Naive thymus-derived CD8-positive, alpha-beta T cell (primary cell): Measurements from ENCODE around the gene TGOLN2. TPM values are rescaled to one million over a fixed set of nuclear protein-coding genes. Genes with fewer than 3 reads are reported as not detected.
A peak's percentile ranks its signal among the peaks of the same experiment; 100 is the strongest.
"Not testable (repeated sequence)": the region's sequence is repeated elsewhere in the genome, so short reads cannot be mapped to it uniquely, and the experiment has no call there.

Experiments
- ATAC-seq, 2 donors: fragments of 150-1000 bp; cut with Tn5 transposase in 1 of 2; sonication (Bioruptor Pico), chemical (Tn5 transposase) in 1 of 2; 1 replicate in 1 of 2; 2 replicates in 1 of 2; pipeline ENCODE4 v1.10.0; 2021; ENCODE audit warnings: mild to moderate bottlenecking in 2 of 2, moderate library complexity in 2 of 2
- POLR2A ChIA-PET: fragments of 350-600 bp; sonication (Branson Sonifier 250); formaldehyde crosslinking; loops from one replicate; lab custom pipeline; 2021; ENCODE audit warnings: antibody characterized with exemption; lab: Charles Lee
- DNase-seq, 10 donors: peaks; one replicate each; pipeline versions ENCODE4 v3.0.0 to v3.0.0-alpha.2; 2020 to 2022
- H3K27ac Mint-ChIP-seq, 10 donors: one replicate each; pipeline ENCODE4 v1.8.0; 2020 to 2022; ENCODE audit warnings: mild to moderate bottlenecking in 10 of 10, mixed read lengths in 10 of 10, moderate library complexity in 4 of 10, inconsistent platforms in 1 of 10
- H3K27me3 Mint-ChIP-seq, 5 donors: one replicate each; pipeline ENCODE4 v1.8.0; 2021 to 2022; ENCODE audit warnings: mixed read lengths in 5 of 5
- H3K36me3 Mint-ChIP-seq, 3 donors: one replicate each; pipeline ENCODE4 v1.8.0; 2020 to 2022; ENCODE audit warnings: mixed read lengths in 3 of 3, mild to moderate bottlenecking in 2 of 3, inconsistent platforms in 1 of 3
- H3K4me1 Mint-ChIP-seq, 4 donors: one replicate each; pipeline ENCODE4 v1.8.0; 2021 to 2022; ENCODE audit warnings: mixed read lengths in 4 of 4
- H3K4me3 Mint-ChIP-seq, 10 donors: one replicate each; pipeline ENCODE4 v1.8.0; 2020 to 2022; ENCODE audit warnings: mild to moderate bottlenecking in 10 of 10, mixed read lengths in 10 of 10, moderate library complexity in 6 of 10, inconsistent platforms in 1 of 10
- H3K9me3 Mint-ChIP-seq, 9 donors: one replicate each; pipeline ENCODE4 v1.8.0; 2020 to 2022; ENCODE audit warnings: mixed read lengths in 9 of 9, mild to moderate bottlenecking in 3 of 9, inconsistent platforms in 1 of 9, moderate library complexity in 1 of 9
- polyA plus RNA-seq, 3 donors: library from polyadenylated mRNA; unstranded; fragments of 300-500 nt; fragmentation: Illumina TruSeq; gene quantifications; one replicate each; pipeline ENCODE4 v1.2.3, GENCODE V29; 2021
- total RNA-seq, 8 experiments: library from RNA in 2 of 8; stranded (reverse) in 2 of 8; gene quantifications; one replicate each; pipeline ENCODE4 v1.2.3 and lab custom pipeline; 2021 to 2026

The TGOLN2 gene
- total and polyA plus RNA-seq, 5 experiments from 2014 or later: 55.6 to 227 (median 80.0) TPM

- no peaks in the 10 kb centered on the region for H3K9me3 Mint-ChIP-seq
- peaks cover 15 to 87% (median 31%) of the 10 kb centered on the region in 3 donors for H3K36me3 Mint-ChIP-seq
- peaks cover 50 to 82% (median 77%) of the 10 kb centered on the region in 4 donors for H3K4me1 Mint-ChIP-seq
- ATAC-seq (no peak), DNase-seq (no peak)
- H3K4me3 Mint-ChIP-seq: peak overlapping the region; percentile 43 to 100 (median 72)
- no peaks in the 10 kb centered on the region for H3K27me3 Mint-ChIP-seq
- peak overlapping the region; percentile 63 to 90 (median 84) for H3K27ac Mint-ChIP-seq
- POLR2A ChIA-PET: interaction anchor here (0.6 to 3.3 kb wide), 5 partner anchors 8 to 283 kb away, joined by 3 to 37 read pairs (median 7); partner anchors contain the start of genes ELMOD3, RETSAT and TGOLN2
These were observed 8.0 kb downstream of the TGOLN2 start for GRCh38 chr2:85319796-85320195.

- H3K4me1 Mint-ChIP-seq: peaks cover 48 to 79% (median 71%) of the 10 kb centered on the region in 4 donors
- peak in 2 of 10 donors; percentile 20 to 33 for DNase-seq
- peaks cover 9 to 83% (median 21%) of the 10 kb centered on the region in 3 donors for H3K36me3 Mint-ChIP-seq
- H3K27ac Mint-ChIP-seq: peak overlapping the region; percentile 74 to 93 (median 84)
- H3K9me3 Mint-ChIP-seq: no peaks in the 10 kb centered on the region
- POLR2A ChIA-PET: interaction anchor here (0.6 to 3.3 kb wide), 7 partner anchors 9 to 373 kb away, joined by 3 to 37 read pairs (median 4); partner anchors contain the start of genes SH2D6 and TGOLN2
- peak; percentile 74 to 79 for ATAC-seq
- no peaks in the 10 kb centered on the region for H3K27me3 Mint-ChIP-seq
- H3K4me3 Mint-ChIP-seq: peak overlapping the region; percentile 43 to 100 (median 72)
These were observed 9.3 kb downstream of the TGOLN2 start for GRCh38 chr2:85318222-85319074.

- Mint-ChIP-seq H3K4me1 (peaks cover 33 to 57% (median 48%) of the 10 kb centered on the region in 4 donors), H3K36me3 (peaks cover 4 to 63% (median 7%) of the 10 kb centered on the region in 3 donors), H3K27ac (peak overlapping the region in 5 of 10 donors; percentile 14 to 86 (median 75))
- H3K9me3 Mint-ChIP-seq, ATAC-seq, H3K4me3 Mint-ChIP-seq, H3K27me3 Mint-ChIP-seq, DNase-seq: not testable (repeated sequence)
- POLR2A ChIA-PET: interaction anchor here (0.5 kb wide), 1 partner anchor 395 kb away, joined by 5 read pairs; no protein-coding TSS in a partner anchor
These were observed 11.9 kb downstream of the TGOLN2 start for GRCh38 chr2:85315921-85316320.

GRCh38 chr2:85314884-85315242 is 12.9 kb downstream of the TGOLN2 start:
- no peak for DNase-seq
- no peak for ATAC-seq
- no peaks in the 10 kb centered on the region for H3K9me3 Mint-ChIP-seq
- H3K4me1 Mint-ChIP-seq: peaks cover 28 to 55% (median 45%) of the 10 kb centered on the region in 4 donors
- POLR2A ChIA-PET: interaction anchor here (2.1 to 3.9 kb wide), 2 partner anchors 11 to 14 kb away, joined by 10 to 33 read pairs; partner anchors contain the start of gene TGOLN2
- no peak overlapping the region for H3K4me3 Mint-ChIP-seq
- H3K36me3 Mint-ChIP-seq: peaks cover 0 to 53% (median 3%) of the 10 kb centered on the region in 3 donors
- no peaks in the 10 kb centered on the region for H3K27me3 Mint-ChIP-seq
- H3K27ac Mint-ChIP-seq: peak overlapping the region in 7 of 10 donors; percentile 14 to 86 (median 52)

- H3K27ac Mint-ChIP-seq: peak overlapping the region in 9 of 10 donors; percentile 2 to 88 (median 63)
- DNase-seq: no peak
- no peak overlapping the region for H3K4me3 Mint-ChIP-seq
- H3K27me3 Mint-ChIP-seq: no peaks in the 10 kb centered on the region
- H3K36me3 Mint-ChIP-seq: peaks cover 0 to 34% (median 3%) of the 10 kb centered on the region in 3 donors
- H3K9me3 Mint-ChIP-seq: no peaks in the 10 kb centered on the region
- H3K4me1 Mint-ChIP-seq: peaks cover 29 to 58% (median 44%) of the 10 kb centered on the region in 4 donors
- ATAC-seq: no peak
- POLR2A ChIA-PET: interaction anchor here (0.9 to 3.9 kb wide), 2 partner anchors 10 to 14 kb away, joined by 4 to 33 read pairs; partner anchors contain the start of gene TGOLN2
These were observed 15.4 kb downstream of the TGOLN2 start for GRCh38 chr2:85312404-85312803.

DNA sequence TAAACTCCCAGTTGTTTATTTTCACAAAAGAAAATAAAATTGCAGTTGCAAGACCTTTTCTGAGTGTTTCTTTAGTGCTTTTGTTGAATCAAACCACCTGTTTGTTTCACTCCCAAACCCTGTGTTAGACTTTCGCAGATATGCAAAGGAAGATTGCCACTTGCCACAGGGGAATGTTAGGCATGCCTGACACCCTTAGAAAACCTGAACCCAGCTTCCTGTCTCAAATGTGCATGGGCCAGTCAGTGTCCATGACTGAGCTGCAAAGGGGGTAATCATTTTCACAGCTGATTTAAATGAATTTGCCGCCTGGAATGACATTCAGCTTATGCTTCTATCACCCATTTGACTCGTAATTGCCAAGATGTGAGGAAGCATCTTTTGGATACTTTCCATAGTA is 17.5 kb downstream of the TGOLN2 start:
- peak overlapping the region; percentile 77 to 91 (median 84) for H3K4me3 Mint-ChIP-seq
- POLR2A ChIA-PET: interaction anchor here (0.5 to 2.9 kb wide), 6 partner anchors 9 to 44 kb away, joined by 3 to 77 read pairs (median 6); partner anchors contain the start of genes ELMOD3, RETSAT and TGOLN2
- peaks cover 0 to 20% (median 3%) of the 10 kb centered on the region in 3 donors for H3K36me3 Mint-ChIP-seq
- DNase-seq: no peak
- ATAC-seq: no peak
- no peaks in the 10 kb centered on the region for H3K27me3 Mint-ChIP-seq
- peak overlapping the region; percentile 92 to 98 (median 96) for H3K27ac Mint-ChIP-seq
- H3K9me3 Mint-ChIP-seq: no peaks in the 10 kb centered on the region
- H3K4me1 Mint-ChIP-seq: peaks cover 26 to 65% (median 48%) of the 10 kb centered on the region in 4 donors

DNA sequence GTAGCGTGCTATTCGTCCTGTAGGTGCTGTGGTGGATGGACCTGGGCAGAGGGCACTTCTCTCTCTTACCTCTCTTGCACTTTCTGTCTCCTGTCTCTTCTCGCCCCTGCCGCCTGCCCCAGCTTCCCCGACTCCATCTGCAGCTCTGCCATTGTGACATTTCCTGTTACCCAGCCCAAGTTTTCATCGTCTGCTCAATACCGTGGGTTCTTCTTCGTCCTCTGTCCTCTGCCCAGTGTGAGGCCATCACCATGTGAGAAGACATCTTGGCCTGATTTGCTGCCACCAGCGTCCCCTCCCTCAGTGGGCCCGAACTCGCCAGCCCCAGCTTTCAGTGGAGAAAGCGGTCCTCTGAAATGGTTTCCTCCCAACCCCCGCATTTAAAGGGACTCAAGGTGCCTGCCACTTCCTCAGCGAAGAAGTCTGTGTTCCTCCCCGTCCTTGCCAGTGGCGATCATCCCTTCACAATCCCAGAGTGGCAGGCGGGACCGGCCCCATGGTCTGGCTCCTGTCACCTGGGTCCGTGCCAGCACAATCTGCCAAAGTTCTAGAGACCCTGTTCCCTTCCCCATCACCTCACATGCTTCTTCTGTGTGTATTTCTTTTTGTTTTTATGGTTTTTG is 18.0 kb downstream of the TGOLN2 start:
- DNase-seq (peak in 4 of 10 donors; percentile 13 to 49 (median 46)), ATAC-seq (peak; percentile 67 to 70)
- Mint-ChIP-seq H3K9me3 (no peaks in the 10 kb centered on the region), H3K27ac (peak overlapping the region; percentile 92 to 98 (median 96)), H3K4me1 (peaks cover 26 to 65% (median 50%) of the 10 kb centered on the region in 4 donors), H3K4me3 (peak overlapping the region; percentile 77 to 91 (median 84)), H3K36me3 (peaks cover 0 to 16% (median 3%) of the 10 kb centered on the region in 3 donors), H3K27me3 (no peaks in the 10 kb centered on the region)
- POLR2A ChIA-PET: interaction anchor here (0.5 to 2.9 kb wide), 9 partner anchors 8 to 47 kb away, joined by 3 to 77 read pairs (median 4); partner anchors contain the start of genes ELMOD3, RETSAT and TGOLN2

- ATAC-seq: peak; percentile 22 to 30
- Mint-ChIP-seq H3K27me3 (no peaks in the 10 kb centered on the region), H3K36me3 (peaks cover 0 to 11% (median 0%) of the 10 kb centered on the region in 3 donors), H3K9me3 (no peaks in the 10 kb centered on the region), H3K4me1 (peaks cover 24 to 65% (median 46%) of the 10 kb centered on the region in 4 donors), H3K4me3 (peak overlapping the region; percentile 77 to 91 (median 84)), H3K27ac (peak overlapping the region; percentile 92 to 98 (median 96))
- POLR2A ChIA-PET: interaction anchor here (0.6 to 2.9 kb wide), 8 partner anchors 9 to 230 kb away, joined by 3 to 77 read pairs (median 4); partner anchors contain the start of genes ELMOD3, MAT2A, RETSAT and TGOLN2
- DNase-seq: peak in 1 of 10 donors; percentile 22
These were observed 18.8 kb downstream of the TGOLN2 start for GRCh38 chr2:85308896-85309555.

DNA sequence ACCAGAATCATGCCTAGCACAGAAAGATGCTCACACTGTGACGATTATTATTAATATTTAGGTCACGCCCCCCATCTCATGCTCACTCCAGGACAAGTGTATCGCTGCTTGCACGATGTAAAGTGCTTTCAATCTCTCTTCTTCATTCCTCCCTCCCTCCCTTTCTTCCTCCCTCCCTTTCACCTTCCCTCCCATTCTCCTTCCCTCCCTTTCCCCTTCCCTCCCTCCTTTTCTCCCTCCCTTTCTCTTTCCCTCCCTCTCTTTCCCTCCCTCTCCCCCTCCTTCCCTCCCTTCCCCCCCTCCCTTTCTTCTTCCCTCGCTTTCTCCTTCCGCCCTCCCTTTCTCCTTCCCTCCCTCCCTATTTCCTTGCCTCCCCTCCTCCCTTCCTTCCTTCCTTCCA is 19.6 kb downstream of the TGOLN2 start:
- ATAC-seq (no peak), DNase-seq (no peak)
- Mint-ChIP-seq H3K4me1 (peaks cover 21 to 57% (median 42%) of the 10 kb centered on the region in 4 donors), H3K27me3 (no peaks in the 10 kb centered on the region), H3K4me3 (peak overlapping the region in 9 of 10 donors; percentile 79 to 91 (median 85)), H3K27ac (peak overlapping the region; percentile 92 to 98 (median 96)), H3K36me3 (peaks cover 0 to 3% (median 0%) of the 10 kb centered on the region in 3 donors), H3K9me3 (no peaks in the 10 kb centered on the region)
- POLR2A ChIA-PET: interaction anchor here (2.9 kb wide), 1 partner anchor 18 kb away, joined by 77 read pairs; the partner anchor contains the start of gene TGOLN2

- peak overlapping the region; percentile 69 to 86 (median 78) for H3K4me3 Mint-ChIP-seq
- H3K27ac Mint-ChIP-seq: peak overlapping the region in 9 of 10 donors; percentile 85 to 94 (median 91)
- POLR2A ChIA-PET: interaction anchor here (1.0 to 1.7 kb wide), 4 partner anchors 12 to 288 kb away, joined by 3 to 10 read pairs (median 3); partner anchors contain the start of genes ELMOD3, RETSAT, RNF181 and TGOLN2
- no peak for DNase-seq
- H3K4me1 Mint-ChIP-seq: peaks cover 21 to 57% (median 42%) of the 10 kb centered on the region in 4 donors
- H3K9me3 Mint-ChIP-seq: no peaks in the 10 kb centered on the region
- H3K27me3 Mint-ChIP-seq: no peaks in the 10 kb centered on the region
- no peak for ATAC-seq
- H3K36me3 Mint-ChIP-seq: peaks cover 0 to 3% (median 0%) of the 10 kb centered on the region in 3 donors
These were observed 20.3 kb downstream of the TGOLN2 start for GRCh38 chr2:85307527-85307897.
